ENCODE data around the gene CLEC18A. TPM values are rescaled to one million over a fixed set of nuclear protein-coding genes. Genes with fewer than 3 reads are reported as not detected.

Gene CLEC18A
- total RNA-seq, 1 experiment from 2014 or later = 1.6 TPM

GRCh38 chr16:69938981-69939820, 11.9 kb upstream of the CLEC18A start:
- Histone ChIP-seq H3K4me1 (ENCODE audit: insufficient read depth, low read length) (no peaks in the 10 kb centered on the region; the same call in 1 of the 2 replicates), H4K91ac (ENCODE audit: insufficient read length, low read depth, low read length) (no peak overlapping the region), H4K20me1 (ENCODE audit: control insufficient read depth, insufficient read depth, insufficient read length) (no peaks in the 10 kb centered on the region), H4K8ac (replicated peaks; ENCODE audit: insufficient read length, low read depth, low read length) (no peak overlapping the region), H3K56ac (ENCODE audit: insufficient read length, low read depth, low read length) (no peak overlapping the region), H3K23me2 (ENCODE audit: insufficient read length, low read depth, low read length, poor library complexity, severe bottlenecking) (no peaks in the 10 kb centered on the region), H3K4me2 (ENCODE audit: insufficient read depth, insufficient read length, low read length) (no peak overlapping the region), H2BK5ac (ENCODE audit: insufficient read length, low read length) (no peak overlapping the region), H2AFZ (ENCODE audit: low read length) (no peak overlapping the region), H3K79me2 (ENCODE audit: insufficient read depth, low read length) (no peaks in the 10 kb centered on the region), H2BK120ac (ENCODE audit: low read depth, low read length, poor library complexity, severe bottlenecking) (no peak overlapping the region), H2AK5ac (ENCODE audit: insufficient read length, low read length) (no peak overlapping the region), H3K9me3 (ENCODE audit: control insufficient read depth, low read depth, low read length) (no peaks in the 10 kb centered on the region), H3T11ph (ENCODE audit: low read length) (no peak overlapping the region), H3K79me1 (ENCODE audit: insufficient read depth, low read depth, low read length, poor library complexity, severe bottlenecking) (no peaks in the 10 kb centered on the region), H3K14ac (ENCODE audit: insufficient read depth, low read length) (no peak overlapping the region), H3K27me3 (ENCODE audit: insufficient read depth, low read length) (no peaks in the 10 kb centered on the region), H3K18ac (ENCODE audit: insufficient read length, low read depth, low read length) (no peak overlapping the region), H2BK20ac (ENCODE audit: low read depth, low read length, poor library complexity, severe bottlenecking) (no peak overlapping the region), H4K5ac (ENCODE audit: insufficient read length, low read depth, low read length) (no peak overlapping the region), H3K27ac (ENCODE audit: insufficient read length, low read depth, low read length) (no peak overlapping the region), H3K4ac (ENCODE audit: low read depth, low read length) (no peak overlapping the region), H3K23ac (ENCODE audit: insufficient read length, low read depth, low read length) (no peak overlapping the region), H3K9ac (ENCODE audit: extremely low read depth, insufficient read length, low read length) (no peak overlapping the region), H2BK12ac (ENCODE audit: insufficient read length, low read depth, low read length) (no peak overlapping the region), H2BK15ac (ENCODE audit: low read depth, low read length) (no peak overlapping the region)
- TF ChIP-seq CTCF (conservative IDR thresholded peaks at IDR 0.05) = no peak
- Mint-ChIP-seq H3K9me3 (no peaks in the 10 kb centered on the region; a peak in 1 of 5 replicates), H3K4me1 (peaks cover 14 to 17% of the 10 kb centered on the region in 2 experiments), H3K4me3 (no peak overlapping the region), H3K27me3 (ENCODE audit: low read depth) (no peaks in the 10 kb centered on the region), H3K27ac (peak overlapping the region in 2 of 3 experiments; percentile 52 to 62; a peak in 2 of 7 replicates), H3K36me3 (ENCODE audit: insufficient read depth in 1 of 3, low read depth in 3 of 3) (peaks cover 11 to 43% (median 26%) of the 10 kb centered on the region in 3 experiments; a peak in 6 of 7 replicates)
- peak; percentile 58 for DNase-seq
- no CpG with 5 or more reads among the region's 28 CpGs for WGBS (ENCODE audit: extremely low coverage, insufficient read length, low lambda C conversion rate)
